HepG2 (cell line): ENCODE data around the gene C11orf58. TPM values are rescaled to one million over a fixed set of nuclear protein-coding genes. Genes with fewer than 3 reads are reported as not detected.

ENCODE experiments used
- ATAD3A ChIP-seq: sonication (generic); formaldehyde crosslinking; IDR thresholded peaks from 2 replicates; pipeline ENCODE4 v1.4.0; 2020; ENCODE audit warnings: missing genetic modification reagents
- BRF2 ChIP-seq: sonication (generic); formaldehyde crosslinking; IDR thresholded peaks from 2 replicates; pipeline ENCODE4 v1.8.1; 2022; ENCODE audit warnings: mild to moderate bottlenecking, missing genetic modification reagents
- HDAC1 ChIP-seq: sonication (generic); formaldehyde crosslinking; IDR thresholded peaks from 2 replicates; pipeline ENCODE4 v1.5.1; 2020; ENCODE audit warnings: mild to moderate bottlenecking, missing genetic modification reagents
- JUN ChIP-seq: sonication (generic); formaldehyde crosslinking; IDR thresholded peaks from 2 replicates; pipeline ENCODE4 v1.4.0; 2020; ENCODE audit warnings: mild to moderate bottlenecking, missing genetic modification reagents
- KLF9 ChIP-seq: IDR thresholded peaks from 2 replicates; pipeline ENCODE4 v1.6.1; 2016; ENCODE audit warnings: low read depth
- MAF1 ChIP-seq: sonication (generic); formaldehyde crosslinking; IDR thresholded peaks from 2 replicates; pipeline ENCODE4 v1.5.0; 2020; ENCODE audit warnings: missing genetic modification reagents, borderline replicate concordance
- MLXIP ChIP-seq: sonication (generic); formaldehyde crosslinking; IDR thresholded peaks from 2 replicates; pipeline ENCODE4 v1.9.0; 2021; ENCODE audit warnings: missing genetic modification reagents, borderline replicate concordance
- MXD3 ChIP-seq: IDR thresholded peaks from 2 replicates; pipeline ENCODE4 v1.6.1; 2016; ENCODE audit warnings: mild to moderate bottlenecking, missing biosample characterization, missing genetic modification reagents
- MXD4 ChIP-seq: IDR thresholded peaks from 2 replicates; pipeline ENCODE4 v1.6.1; 2016; ENCODE audit warnings: mild to moderate bottlenecking, missing biosample characterization, missing genetic modification reagents
- SALL2 ChIP-seq: sonication (generic); formaldehyde crosslinking; IDR thresholded peaks from 2 replicates; pipeline ENCODE4 v1.8.1; 2023; ENCODE audit warnings: mild to moderate bottlenecking, missing genetic modification reagents, inconsistent platforms
- TBL1XR1 ChIP-seq: fragments of 150-350 bp; IDR thresholded peaks from 2 replicates; pipeline ENCODE4 v1.6.1; 2014; ENCODE audit warnings: borderline replicate concordance, low read length; ENCODE audit not compliant: partially characterized antibody
- TOPORS ChIP-seq: sonication (generic); formaldehyde crosslinking; IDR thresholded peaks from 2 replicates; pipeline ENCODE4 v1.8.0; 2023; ENCODE audit warnings: mild to moderate bottlenecking, missing genetic modification reagents
- YEATS4 ChIP-seq: sonication (generic); formaldehyde crosslinking; IDR thresholded peaks from 2 replicates; pipeline ENCODE4 v1.4.0; 2020; ENCODE audit warnings: missing genetic modification reagents, borderline replicate concordance
- ZFYVE20 ChIP-seq: sonication (generic); formaldehyde crosslinking; IDR thresholded peaks from 2 replicates; pipeline ENCODE4 v1.8.0; 2023; ENCODE audit warnings: low read depth, mild to moderate bottlenecking, moderate library complexity, missing genetic modification reagents, borderline replicate concordance
- ZSCAN20 ChIP-seq: sonication (generic); formaldehyde crosslinking; IDR thresholded peaks from 2 replicates; pipeline ENCODE4 v1.4.0; 2020; ENCODE audit warnings: missing genetic modification reagents, mild to moderate bottlenecking, borderline replicate concordance
- polyA plus RNA-seq, 8 experiments: library from polyadenylated mRNA; depleted of rRNA in 3 of 8; stranded (reverse) in 7 of 8; unstranded in 1 of 8; fragments of >200 nt; fragmentation: Illumina TruSeq in 4 of 8; extraction: Trizol in 4 of 8; gene quantifications; 2 replicates each; pipeline versions ENCODE4 v1.2.1 to v1.2.3, GENCODE V29; 2011 to 2016; ENCODE audit warnings: low read depth in 4 of 8, missing spikeins in 1 of 8, mixed read lengths in 1 of 8; ENCODE audit not compliant: insufficient read depth in 1 of 8
- total RNA-seq, 5 experiments: library from RNA; depleted of rRNA; stranded (reverse); fragments of >200 nt; fragmentation: Illumina TruSeq; extraction: Trizol; gene quantifications; 2 replicates each; pipeline ENCODE4 v1.2.3, GENCODE V29; 2016; ENCODE audit warnings: low read depth in 1 of 5
- TF ChIP-seq, protein P1 (sequence below): sonication (generic); formaldehyde crosslinking; IDR thresholded peaks from 2 replicates; pipeline ENCODE4 v1.5.1; 2020; ENCODE audit warnings: mild to moderate bottlenecking, missing genetic modification reagents, borderline replicate concordance

The C11orf58 gene
- total and polyA plus RNA-seq, 2 of the 13 experiments (the other 11 are each of a cell fraction or from before 2014, with no cell fraction given): 83.8 to 167 TPM

DNA sequence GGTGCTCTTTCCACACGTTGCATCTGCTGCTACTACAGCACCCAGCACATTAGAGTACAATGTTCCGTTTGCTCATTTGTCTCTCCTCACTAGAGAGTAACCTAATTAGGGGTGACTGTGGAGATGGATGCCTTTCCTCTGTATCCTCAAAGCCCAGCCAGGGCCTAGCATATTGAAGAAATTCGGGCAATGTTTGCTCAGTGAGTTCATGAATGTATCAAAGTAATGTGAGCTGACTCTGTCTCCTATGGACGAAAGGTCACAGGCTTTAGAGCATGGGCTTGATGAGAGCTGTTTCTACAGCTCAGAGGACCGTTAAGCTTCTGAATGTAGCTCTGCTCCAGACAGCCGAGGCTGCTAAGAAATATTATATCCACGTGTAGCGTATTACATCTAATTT, 67.5 kb downstream of the C11orf58 start (continued):
- TF ChIP-seq BRF2: no peak
- TF ChIP-seq ATAD3A (CRISPR knock-in tag): no peak
- TF ChIP-seq MXD3 (CRISPR knock-in tag): no peak
- no peak for TF ChIP-seq JUN (CRISPR knock-in tag)
- no peak for TF ChIP-seq YEATS4 (CRISPR knock-in tag)
- TF ChIP-seq TOPORS: no peak
- no peak for TF ChIP-seq MLXIP (CRISPR knock-in tag)
- TF ChIP-seq KLF9 (CRISPR knock-in tag): no peak
- TF ChIP-seq ZFYVE20 (CRISPR knock-in tag): no peak
- TF ChIP-seq MAF1 (CRISPR knock-in tag): no peak
- TF ChIP-seq HDAC1 (CRISPR knock-in tag): no peak
- no peak for TF ChIP-seq SALL2 (CRISPR knock-in tag)
- TF ChIP-seq, protein P1, sequence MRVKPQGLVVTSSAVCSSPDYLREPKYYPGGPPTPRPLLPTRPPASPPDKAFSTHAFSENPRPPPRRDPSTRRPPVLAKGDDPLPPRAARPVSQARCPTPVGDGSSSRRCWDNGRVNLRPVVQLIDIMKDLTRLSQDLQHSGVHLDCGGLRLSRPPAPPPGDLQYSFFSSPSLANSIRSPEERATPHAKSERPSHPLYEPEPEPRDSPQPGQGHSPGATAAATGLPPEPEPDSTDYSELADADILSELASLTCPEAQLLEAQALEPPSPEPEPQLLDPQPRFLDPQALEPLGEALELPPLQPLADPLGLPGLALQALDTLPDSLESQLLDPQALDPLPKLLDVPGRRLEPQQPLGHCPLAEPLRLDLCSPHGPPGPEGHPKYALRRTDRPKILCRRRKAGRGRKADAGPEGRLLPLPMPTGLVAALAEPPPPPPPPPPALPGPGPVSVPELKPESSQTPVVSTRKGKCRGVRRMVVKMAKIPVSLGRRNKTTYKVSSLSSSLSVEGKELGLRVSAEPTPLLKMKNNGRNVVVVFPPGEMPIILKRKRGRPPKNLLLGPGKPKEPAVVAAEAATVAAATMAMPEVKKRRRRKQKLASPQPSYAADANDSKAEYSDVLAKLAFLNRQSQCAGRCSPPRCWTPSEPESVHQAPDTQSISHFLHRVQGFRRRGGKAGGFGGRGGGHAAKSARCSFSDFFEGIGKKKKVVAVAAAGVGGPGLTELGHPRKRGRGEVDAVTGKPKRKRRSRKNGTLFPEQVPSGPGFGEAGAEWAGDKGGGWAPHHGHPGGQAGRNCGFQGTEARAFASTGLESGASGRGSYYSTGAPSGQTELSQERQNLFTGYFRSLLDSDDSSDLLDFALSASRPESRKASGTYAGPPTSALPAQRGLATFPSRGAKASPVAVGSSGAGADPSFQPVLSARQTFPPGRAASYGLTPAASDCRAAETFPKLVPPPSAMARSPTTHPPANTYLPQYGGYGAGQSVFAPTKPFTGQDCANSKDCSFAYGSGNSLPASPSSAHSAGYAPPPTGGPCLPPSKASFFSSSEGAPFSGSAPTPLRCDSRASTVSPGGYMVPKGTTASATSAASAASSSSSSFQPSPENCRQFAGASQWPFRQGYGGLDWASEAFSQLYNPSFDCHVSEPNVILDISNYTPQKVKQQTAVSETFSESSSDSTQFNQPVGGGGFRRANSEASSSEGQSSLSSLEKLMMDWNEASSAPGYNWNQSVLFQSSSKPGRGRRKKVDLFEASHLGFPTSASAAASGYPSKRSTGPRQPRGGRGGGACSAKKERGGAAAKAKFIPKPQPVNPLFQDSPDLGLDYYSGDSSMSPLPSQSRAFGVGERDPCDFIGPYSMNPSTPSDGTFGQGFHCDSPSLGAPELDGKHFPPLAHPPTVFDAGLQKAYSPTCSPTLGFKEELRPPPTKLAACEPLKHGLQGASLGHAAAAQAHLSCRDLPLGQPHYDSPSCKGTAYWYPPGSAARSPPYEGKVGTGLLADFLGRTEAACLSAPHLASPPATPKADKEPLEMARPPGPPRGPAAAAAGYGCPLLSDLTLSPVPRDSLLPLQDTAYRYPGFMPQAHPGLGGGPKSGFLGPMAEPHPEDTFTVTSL (CRISPR knock-in tag): no peak
- no peak for TF ChIP-seq ZSCAN20 (CRISPR knock-in tag)
- no peak for TF ChIP-seq MXD4 (CRISPR knock-in tag)
- TF ChIP-seq TBL1XR1: peak; percentile 65
